CMK (cell line): ENCODE data around the gene AGPAT4.

Experiments
- DNase-seq: peaks from one replicate; pipeline ENCODE4 v3.0.0-alpha.2; 2010; ENCODE audit warnings: low read depth

The AGPAT4 gene

GRCh38 chr6:161166176-161166575 lies 107.7 kb downstream of the AGPAT4 start:
- no peak for DNase-seq

GRCh38 chr6:161164182-161164625 lies 109.7 kb downstream of the AGPAT4 start:
- DNase-seq = no peak

GRCh38 chr6:161163466-161164181 lies 110.2 kb downstream of the AGPAT4 start:
- DNase-seq = no peak

- DNase-seq = no peak
Observed at GRCh38 chr6:161162722-161163121, 111.1 kb downstream of the AGPAT4 start.

GRCh38 chr6:161161889-161162624 lies 111.8 kb downstream of the AGPAT4 start:
- DNase-seq = no peak

GRCh38 chr6:161161121-161161520 lies 112.7 kb downstream of the AGPAT4 start:
- DNase-seq = no peak

GRCh38 chr6:161154796-161155335 lies 119.0 kb downstream of the AGPAT4 start:
- DNase-seq = no peak

- DNase-seq = no peak
Observed at GRCh38 chr6:161153725-161154124, 120.1 kb downstream of the AGPAT4 start.

- no peak for DNase-seq
Observed at GRCh38 chr6:161152907-161153662, 120.8 kb downstream of the AGPAT4 start.

- DNase-seq = no peak
Observed at GRCh38 chr6:161152527-161152862, 121.4 kb downstream of the AGPAT4 start.

GRCh38 chr6:161151660-161152526 lies 122.0 kb downstream of the AGPAT4 start:
- no peak for DNase-seq

- no peak for DNase-seq
Observed at GRCh38 chr6:161151059-161151645, 122.7 kb downstream of the AGPAT4 start.

- no peak for DNase-seq
Observed at GRCh38 chr6:161150566-161150965, 123.3 kb downstream of the AGPAT4 start.

- DNase-seq = no peak
Observed at GRCh38 chr6:161150136-161150535, 123.7 kb downstream of the AGPAT4 start.

- DNase-seq = no peak
Observed at GRCh38 chr6:161143663-161144430, 130.0 kb downstream of the AGPAT4 start.

- no peak for DNase-seq
Observed at GRCh38 chr6:161142957-161143296, 130.9 kb downstream of the AGPAT4 start.

- no peak for DNase-seq
Observed at GRCh38 chr6:161141173-161141572, 132.7 kb downstream of the AGPAT4 start.

GRCh38 chr6:161140554-161140875 lies 133.3 kb downstream of the AGPAT4 start:
- no peak for DNase-seq

GRCh38 chr6:161139766-161140553 lies 133.9 kb downstream of the AGPAT4 start:
- no peak for DNase-seq

- DNase-seq = no peak
Observed at GRCh38 chr6:161139304-161139765, 134.5 kb downstream of the AGPAT4 start.
